Right forelimb (tissue), 1 donor: ENCODE data around the gene CDHR3.
"Not testable (repeated sequence)": the region's sequence is repeated elsewhere in the genome, so short reads cannot be mapped to it uniquely, and the experiment has no call there.

Experiments used
- DNase-seq: peaks from one replicate; pipeline ENCODE4 v3.0.0-alpha.2; 2018

The CDHR3 gene

GRCh38 chr7:106003525-106004064 lies 40.5 kb downstream of the CDHR3 start:
- DNase-seq, result no peak

- no peak for DNase-seq
Measured at GRCh38 chr7:106006906-106007305, 43.8 kb downstream of the CDHR3 start.

GRCh38 chr7:106007796-106008195 lies 44.7 kb downstream of the CDHR3 start:
- not testable (repeated sequence) for DNase-seq

- peak; percentile 84 for DNase-seq
Measured at GRCh38 chr7:106009503-106010226, 46.6 kb downstream of the CDHR3 start.

GRCh38 chr7:106010331-106010730 lies 47.3 kb downstream of the CDHR3 start:
- DNase-seq, result no peak

GRCh38 chr7:106010866-106011265 lies 47.8 kb downstream of the CDHR3 start:
- no peak for DNase-seq

GRCh38 chr7:106012184-106012583 lies 49.1 kb downstream of the CDHR3 start:
- no peak for DNase-seq

- DNase-seq, result no peak
Measured at GRCh38 chr7:106012935-106013439, 49.9 kb downstream of the CDHR3 start.

GRCh38 chr7:106015381-106016218 lies 52.5 kb downstream of the CDHR3 start:
- DNase-seq, result no peak

- DNase-seq, result no peak
Measured at GRCh38 chr7:106016331-106016730, 53.3 kb downstream of the CDHR3 start.

- DNase-seq, result no peak
Measured at GRCh38 chr7:106017657-106018056, 54.6 kb downstream of the CDHR3 start.

GRCh38 chr7:106018566-106019469 lies 55.8 kb downstream of the CDHR3 start:
- no peak for DNase-seq

- no peak for DNase-seq
Measured at GRCh38 chr7:106019470-106019820, 56.4 kb downstream of the CDHR3 start.

- no peak for DNase-seq
Measured at GRCh38 chr7:106021151-106022067, 58.3 kb downstream of the CDHR3 start.

- DNase-seq, result no peak
Measured at GRCh38 chr7:106022193-106022821, 59.2 kb downstream of the CDHR3 start.

- no peak for DNase-seq
Measured at GRCh38 chr7:106023369-106024322, 60.6 kb downstream of the CDHR3 start.

GRCh38 chr7:106026101-106026500 lies 63.0 kb downstream of the CDHR3 start:
- DNase-seq, result no peak

GRCh38 chr7:106029451-106029850 lies 66.4 kb downstream of the CDHR3 start:
- DNase-seq, result no peak

- no peak for DNase-seq
Measured at GRCh38 chr7:106029941-106030340, 66.9 kb downstream of the CDHR3 start.
